ENCODE measurements around the gene CRELD2. TPM values are rescaled to one million over a fixed set of nuclear protein-coding genes. Genes with fewer than 3 reads are reported as not detected.
A peak's percentile ranks its signal among the peaks of the same experiment; 100 is the strongest.

Gene CRELD2
- total RNA-seq, 1 donor from 2014 or later, result 42.7 TPM

- no peak for TF ChIP-seq CTCF (IDR thresholded peaks at IDR 0.05)
- H3K9me3 ChIP-seq, result no peaks in the 10 kb centered on the region
- no peaks in the 10 kb centered on the region for H3K27me3 ChIP-seq (ENCODE audit: low read depth)
- peaks cover 68% of the 10 kb centered on the region for H3K4me1 ChIP-seq
- intact Hi-C loops (cut with DNase I), result no loop called here
- peak; percentile 96 for DNase-seq
- ATAC-seq, result peak; percentile 89 to 90
- H3K4me3 ChIP-seq, result peak within 1 kb of the TSS; percentile 95
- peaks cover 38% of the 10 kb centered on the region for H3K36me3 ChIP-seq
- peak within 1 kb of the TSS; percentile 94 for H3K27ac ChIP-seq
Observed at GRCh38 chr22:49960159-49961004, 41.9 kb downstream of the CRELD2 start, which contains the start of gene PIM3. TSS of gene PIM3 (plus strand) at chr22:49960772. CDS start at chr22:49960948, 176 bp downstream.

GRCh38 chr22:49961005-49961600, 42.7 kb downstream of the CRELD2 start:
- Histone ChIP-seq H3K4me1 (peaks cover 68% of the 10 kb centered on the region), H3K27me3 (ENCODE audit: low read depth) (no peaks in the 10 kb centered on the region), H3K36me3 (peaks cover 40% of the 10 kb centered on the region), H3K9me3 (no peaks in the 10 kb centered on the region), H3K27ac (peak overlapping the region; percentile 94), H3K4me3 (peak overlapping the region; percentile 95)
- ATAC-seq (no peak), DNase-seq (peak; percentile 74)
- intact Hi-C loops (cut with DNase I), result no loop called here
- TF ChIP-seq CTCF (IDR thresholded peaks at IDR 0.05), result no peak

- intact Hi-C loops (cut with DNase I), result no loop called here
- peaks cover 68% of the 10 kb centered on the region for H3K4me1 ChIP-seq
Observed at GRCh38 chr22:49961601-49962011, 43.2 kb downstream of the CRELD2 start.

GRCh38 chr22:49962012-49962750, 43.7 kb downstream of the CRELD2 start:
- intact Hi-C loops (cut with DNase I), result no loop called here
- no peaks in the 10 kb centered on the region for H3K27me3 ChIP-seq (ENCODE audit: low read depth)
- no peak for TF ChIP-seq CTCF (IDR thresholded peaks at IDR 0.05)
- peak overlapping the region; percentile 95 for H3K4me3 ChIP-seq
- ATAC-seq (peak; percentile 36 to 48), DNase-seq (peak; percentile 88)
- peaks cover 40% of the 10 kb centered on the region for H3K36me3 ChIP-seq
- peak overlapping the region; percentile 94 for H3K27ac ChIP-seq
- H3K9me3 ChIP-seq, result no peaks in the 10 kb centered on the region
- peaks cover 68% of the 10 kb centered on the region for H3K4me1 ChIP-seq

More at GRCh38 chr22:49961601-49962011, 43.2 kb downstream of the CRELD2 start:
- Histone ChIP-seq H3K36me3 (peaks cover 40% of the 10 kb centered on the region), H3K4me3 (peak overlapping the region; percentile 95), H3K9me3 (no peaks in the 10 kb centered on the region), H3K27me3 (ENCODE audit: low read depth) (no peaks in the 10 kb centered on the region), H3K27ac (peak overlapping the region; percentile 94)
- ATAC-seq (no peak), DNase-seq (peak; percentile 57)
- TF ChIP-seq CTCF (IDR thresholded peaks at IDR 0.05), result no peak

All from lower lobe of right lung (tissue), 2 donors.